Astrocyte (in vitro differentiated cells and primary cell): Measurements from ENCODE around the gene TIMM29.

ENCODE experiments used
- EZH2 ChIP-seq: IDR thresholded peaks from 2 replicates; pipeline ENCODE4 v1.6.1; 2012; ENCODE audit warnings: mild to moderate bottlenecking, low read length, inconsistent platforms; ENCODE audit not compliant: insufficient read depth
- TF ChIP-seq, protein P1 (sequence below): IDR thresholded peaks from 2 replicates; pipeline ENCODE4 v1.5.1; 2011; ENCODE audit warnings: low read depth, mild to moderate bottlenecking, inconsistent platforms, low read length, moderate library complexity; ENCODE audit not compliant: insufficient read depth

DNA sequence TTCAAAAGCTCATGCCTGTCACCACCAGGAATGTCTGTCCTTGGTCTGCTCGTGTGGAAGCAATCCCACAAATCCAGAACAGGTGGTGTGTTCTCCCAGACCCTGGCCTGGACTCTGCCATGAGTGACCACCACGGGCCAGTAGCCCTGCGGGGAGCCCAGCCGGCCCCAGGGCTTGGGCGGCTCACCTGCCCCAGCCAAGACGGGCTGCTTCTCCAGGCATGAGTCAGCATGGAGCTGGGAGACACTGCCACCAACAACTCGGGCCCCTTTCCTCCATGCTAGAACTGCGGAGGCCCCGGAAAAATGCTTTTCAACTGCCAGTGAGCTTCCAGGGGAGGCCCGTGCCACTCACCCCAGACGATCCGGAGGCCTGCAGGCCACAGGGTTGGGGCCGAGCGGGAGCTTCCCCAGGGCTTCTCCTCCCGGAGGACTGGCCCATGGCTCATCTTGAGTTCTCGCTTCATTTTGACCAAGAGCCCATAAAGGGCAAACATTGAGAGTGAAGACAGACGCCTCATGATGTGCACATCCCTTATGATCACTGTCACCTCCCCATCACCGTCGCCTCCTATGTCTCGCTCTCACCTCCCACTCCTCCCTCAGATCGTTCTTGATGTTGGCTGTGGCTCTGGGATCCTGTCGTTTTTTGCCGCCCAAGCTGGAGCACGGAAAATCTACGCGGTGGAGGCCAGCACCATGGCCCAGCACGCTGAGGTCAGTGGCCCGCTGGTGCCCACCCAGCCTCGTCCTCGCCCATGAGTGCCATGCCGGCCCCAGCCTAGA, 16.8 kb upstream of the TIMM29 start:
- TF ChIP-seq, protein P1, sequence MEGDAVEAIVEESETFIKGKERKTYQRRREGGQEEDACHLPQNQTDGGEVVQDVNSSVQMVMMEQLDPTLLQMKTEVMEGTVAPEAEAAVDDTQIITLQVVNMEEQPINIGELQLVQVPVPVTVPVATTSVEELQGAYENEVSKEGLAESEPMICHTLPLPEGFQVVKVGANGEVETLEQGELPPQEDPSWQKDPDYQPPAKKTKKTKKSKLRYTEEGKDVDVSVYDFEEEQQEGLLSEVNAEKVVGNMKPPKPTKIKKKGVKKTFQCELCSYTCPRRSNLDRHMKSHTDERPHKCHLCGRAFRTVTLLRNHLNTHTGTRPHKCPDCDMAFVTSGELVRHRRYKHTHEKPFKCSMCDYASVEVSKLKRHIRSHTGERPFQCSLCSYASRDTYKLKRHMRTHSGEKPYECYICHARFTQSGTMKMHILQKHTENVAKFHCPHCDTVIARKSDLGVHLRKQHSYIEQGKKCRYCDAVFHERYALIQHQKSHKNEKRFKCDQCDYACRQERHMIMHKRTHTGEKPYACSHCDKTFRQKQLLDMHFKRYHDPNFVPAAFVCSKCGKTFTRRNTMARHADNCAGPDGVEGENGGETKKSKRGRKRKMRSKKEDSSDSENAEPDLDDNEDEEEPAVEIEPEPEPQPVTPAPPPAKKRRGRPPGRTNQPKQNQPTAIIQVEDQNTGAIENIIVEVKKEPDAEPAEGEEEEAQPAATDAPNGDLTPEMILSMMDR: no peak
- TF ChIP-seq EZH2: no peak
